H7 (cell line): ENCODE results near the gene FXYD3. TPM values are rescaled to one million over a fixed set of nuclear protein-coding genes. Genes with fewer than 3 reads are reported as not detected.

Experiments
- DNase-seq: peaks from one replicate; pipeline ENCODE4 v3.0.0; 2012
- H3K27me3 ChIP-seq: 2 replicates; pipeline ENCODE4 v1.6.0; 2011; ENCODE audit warnings: mild to moderate bottlenecking, low read length; ENCODE audit not compliant: control insufficient read depth, insufficient read depth
- H3K36me3 ChIP-seq: replicated peaks from 2 replicates; pipeline ENCODE4 v1.5.1; 2011; ENCODE audit warnings: low read length; ENCODE audit not compliant: control insufficient read depth, insufficient read depth
- H3K4me3 ChIP-seq: 2 replicates; pipeline ENCODE4 v1.5.1; 2011; ENCODE audit warnings: low read depth, mild to moderate bottlenecking, control low read depth, low read length, moderate library complexity; ENCODE audit not compliant: insufficient read depth
- total RNA-seq: library from RNA; depleted of rRNA; stranded (reverse); fragments of >200 nt; shearing (Covaris generic); gene quantifications from 2 replicates; pipeline ENCODE4 v1.2.3, GENCODE V29; 2014

FXYD3 gene
- total RNA-seq, 1 experiment from 2014 or later, result not detected

DNA sequence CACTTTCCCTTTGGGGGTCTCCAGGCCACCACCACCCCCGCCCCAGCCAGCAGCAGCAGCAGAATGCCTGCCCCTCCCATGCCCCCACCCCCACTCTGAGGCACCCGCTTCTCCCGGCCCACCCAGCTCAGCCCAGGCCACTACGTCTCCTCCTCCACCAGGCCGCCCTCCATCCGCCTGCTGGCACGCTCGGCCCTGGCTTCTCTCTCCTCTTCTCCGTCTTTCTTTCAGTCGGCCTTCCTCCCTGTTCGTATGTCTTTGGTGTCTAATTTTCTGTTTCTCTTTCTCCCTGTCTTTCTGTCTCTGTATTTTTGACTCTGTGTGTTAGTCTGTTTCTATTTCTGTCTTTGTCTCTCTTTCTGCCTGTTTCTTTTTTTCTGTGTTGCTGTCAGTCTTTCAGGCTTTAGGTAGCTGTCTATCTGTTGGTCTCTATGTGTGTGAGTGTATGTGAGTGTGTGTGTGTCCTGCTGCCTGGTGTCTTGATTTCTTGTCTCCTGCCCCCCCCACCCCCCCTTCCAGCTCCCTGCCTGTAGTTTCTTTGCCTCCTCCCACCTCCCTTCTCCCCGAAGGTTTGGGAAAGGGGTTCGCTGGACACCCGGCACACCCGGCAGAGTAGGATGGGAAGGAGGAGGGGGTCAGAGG is 19.1 kb downstream of the FXYD3 start, which contains the start of gene LGI4:
LGI4 (minus strand) TSS at position 459 of the 642 bp plus-strand sequence; CDS start at position 80, 379 bp downstream.
- DNase-seq, result peak; percentile 81
- no peaks in the 10 kb centered on the region for H3K36me3 ChIP-seq
- H3K4me3 ChIP-seq, result peak within 1 kb of the TSS; percentile 16
- no peaks in the 10 kb centered on the region for H3K27me3 ChIP-seq

DNA sequence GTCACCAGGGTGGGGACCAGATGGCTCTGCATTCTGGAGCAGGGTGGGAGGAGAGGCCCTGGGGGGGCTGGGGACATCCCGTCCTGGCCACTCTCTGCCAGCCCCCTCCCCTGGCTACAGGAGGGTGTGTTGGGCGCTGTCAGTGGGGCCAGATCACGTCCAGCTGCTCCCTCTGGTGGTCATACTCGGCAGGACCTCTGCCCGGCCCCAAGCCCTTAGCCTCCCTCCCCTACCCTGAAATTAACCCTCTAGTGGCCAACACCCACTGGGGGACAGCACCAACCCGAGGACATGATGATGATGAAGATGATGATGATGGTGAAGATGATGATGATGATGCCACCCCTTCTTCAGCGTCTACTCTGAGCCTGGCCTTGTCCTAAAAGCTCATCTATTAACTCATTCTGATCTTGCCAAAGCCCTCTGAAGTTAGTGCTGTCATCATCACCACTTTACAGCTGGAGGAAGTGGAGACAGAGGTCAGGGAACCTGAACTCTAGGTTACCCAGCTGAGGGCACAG is 19.8 kb downstream of the FXYD3 start:
- Histone ChIP-seq H3K4me3 (peak overlapping the region; percentile 16), H3K27me3 (0 out of 2 replicates have a peak, but pooled peaks cover 2% of the 10 kb centered on the region), H3K36me3 (no peaks in the 10 kb centered on the region)
- DNase-seq, result peak; percentile 99

DNA sequence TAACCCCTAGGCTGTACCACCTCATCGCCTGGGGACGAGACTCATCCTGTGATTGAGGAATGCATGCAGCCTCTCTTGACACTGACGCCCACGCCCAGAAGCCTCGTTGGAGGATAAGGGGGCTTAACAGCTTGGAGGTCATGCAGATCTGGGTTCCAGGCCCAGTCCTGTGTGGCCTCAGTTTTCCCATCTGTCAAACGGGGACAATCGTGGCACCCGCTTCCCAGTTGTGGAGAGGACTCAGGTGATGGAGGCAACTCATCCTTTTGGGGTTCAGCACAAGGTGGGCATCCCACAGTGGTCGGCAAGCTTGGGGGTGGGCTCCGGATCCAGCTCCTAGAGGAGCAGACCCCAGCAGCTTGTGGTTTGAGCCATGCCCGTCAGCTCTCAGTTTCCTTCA is 20.6 kb downstream of the FXYD3 start:
- peak; percentile 20 for DNase-seq
- H3K27me3 ChIP-seq, result peaks cover 3% of the 10 kb centered on the region; the same call in 1 of the 2 replicates
- no peak overlapping the region for H3K4me3 ChIP-seq
- no peaks in the 10 kb centered on the region for H3K36me3 ChIP-seq

DNA sequence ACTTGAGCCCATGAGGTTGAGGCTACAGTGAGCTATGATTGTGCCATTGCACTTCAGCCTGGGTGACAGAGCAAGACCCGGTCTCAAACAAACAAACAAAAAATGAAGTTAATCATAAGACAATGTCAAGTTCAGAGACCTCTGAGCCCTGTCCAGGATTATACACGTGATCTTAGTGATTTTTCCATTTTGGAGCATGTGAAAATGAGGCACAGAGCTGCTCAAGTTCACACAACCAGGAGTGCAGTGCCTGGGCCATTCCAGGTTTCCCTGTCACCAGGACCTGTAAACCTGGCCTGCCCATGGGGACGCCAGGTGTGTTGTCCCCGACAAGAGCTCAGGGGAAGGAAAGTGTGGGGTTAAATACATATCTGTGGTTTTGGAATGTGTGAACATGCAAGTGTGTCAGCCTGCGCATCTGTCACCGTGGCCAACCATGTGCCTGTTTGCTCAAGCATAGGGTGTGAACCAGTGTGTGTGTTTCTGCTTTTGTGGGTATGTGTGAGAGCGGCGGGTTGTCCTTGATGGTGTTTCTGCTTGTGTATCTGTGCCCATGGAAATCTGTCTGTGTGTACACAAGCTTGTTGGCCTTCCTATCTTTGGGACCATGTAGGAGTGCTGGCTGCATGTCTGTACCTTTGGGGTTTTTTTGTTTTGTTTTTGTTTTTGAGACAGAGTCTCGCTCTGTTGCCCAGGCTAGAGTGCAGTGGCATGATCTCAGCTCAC is 21.5 kb downstream of the FXYD3 start:
- Histone ChIP-seq H3K4me3 (no peak overlapping the region), H3K27me3 (peaks cover 9% of the 10 kb centered on the region), H3K36me3 (no peaks in the 10 kb centered on the region)
- no peak for DNase-seq

DNA sequence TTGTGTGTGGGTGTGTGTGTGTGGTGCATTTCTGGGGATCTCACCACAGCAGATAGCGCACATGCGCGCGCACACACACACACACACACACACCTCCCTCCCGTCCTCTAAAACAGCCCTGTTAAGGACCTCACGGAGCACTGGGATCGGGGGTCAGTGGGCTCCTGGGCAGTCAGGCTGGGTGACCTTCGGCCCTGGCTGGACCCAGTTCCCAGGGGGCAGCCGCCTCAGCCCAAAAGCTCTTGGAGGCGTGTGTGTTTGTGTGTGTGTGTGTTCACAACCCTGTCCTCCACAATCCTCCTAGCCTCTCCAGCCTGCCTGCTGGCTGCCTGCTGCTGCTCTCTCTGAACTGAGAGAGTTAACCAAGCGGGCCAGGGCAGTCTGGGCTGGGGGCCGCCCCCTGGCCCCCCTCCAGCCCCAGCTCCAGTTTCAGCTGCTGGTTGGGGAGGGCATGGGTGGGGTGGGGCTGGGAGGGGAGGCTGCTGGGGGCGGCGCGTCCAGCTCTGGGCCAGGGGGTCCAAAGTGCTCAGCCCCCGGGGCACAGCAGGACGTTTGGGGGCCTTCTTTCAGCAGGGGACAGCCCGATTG is 22.8 kb downstream of the FXYD3 start, which contains the start of gene FXYD1:
FXYD1 (plus strand) TSS at position 520 of the 588 bp plus-strand sequence. CDS start 1,256 bp downstream, outside the sequence.
- peak; percentile 63 for DNase-seq
- Histone ChIP-seq H3K36me3 (no peaks in the 10 kb centered on the region), H3K4me3 (no peak within 1 kb of the TSS), H3K27me3 (peaks cover 12% of the 10 kb centered on the region)

DNA sequence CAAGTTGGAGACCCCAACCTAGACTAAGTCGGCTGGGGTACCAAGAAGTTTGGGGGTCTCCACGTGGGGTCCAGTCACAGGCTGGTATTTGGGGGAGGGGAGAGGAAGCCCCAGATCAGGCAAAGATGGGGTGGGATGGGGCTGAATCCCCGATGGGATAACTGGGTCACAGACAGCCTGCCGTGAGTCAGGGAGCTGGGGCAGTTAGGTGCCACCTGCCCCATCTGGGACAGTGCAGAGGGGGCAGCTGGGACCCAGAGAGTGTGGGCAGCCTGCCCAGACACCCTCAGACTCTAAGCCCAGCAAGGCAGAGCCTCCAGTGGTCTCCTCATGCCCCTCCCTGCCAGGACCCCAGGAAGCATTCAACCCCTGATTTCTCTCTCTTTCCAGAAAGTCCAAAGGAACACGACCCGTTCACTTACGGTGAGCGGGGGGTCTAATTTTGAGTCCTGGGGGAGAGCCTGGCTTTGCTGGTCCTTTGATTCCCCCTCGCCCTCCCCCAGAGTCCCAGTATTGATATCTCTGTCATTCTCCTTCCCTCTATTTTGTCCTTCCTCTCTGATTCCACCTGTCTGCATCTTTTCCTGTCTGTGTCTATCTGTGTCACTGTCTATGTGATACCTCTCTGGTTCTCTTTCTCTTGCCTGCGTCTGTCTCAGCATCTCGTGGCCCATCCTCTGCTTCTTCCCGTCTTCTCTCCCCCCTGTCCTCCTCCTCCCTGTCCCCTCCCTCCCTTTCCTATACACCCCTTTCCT is 24.8 kb downstream of the FXYD3 start:
- peak; percentile 59 for DNase-seq
- Histone ChIP-seq H3K4me3 (no peak overlapping the region), H3K36me3 (no peaks in the 10 kb centered on the region), H3K27me3 (peaks cover 27% of the 10 kb centered on the region)

DNA sequence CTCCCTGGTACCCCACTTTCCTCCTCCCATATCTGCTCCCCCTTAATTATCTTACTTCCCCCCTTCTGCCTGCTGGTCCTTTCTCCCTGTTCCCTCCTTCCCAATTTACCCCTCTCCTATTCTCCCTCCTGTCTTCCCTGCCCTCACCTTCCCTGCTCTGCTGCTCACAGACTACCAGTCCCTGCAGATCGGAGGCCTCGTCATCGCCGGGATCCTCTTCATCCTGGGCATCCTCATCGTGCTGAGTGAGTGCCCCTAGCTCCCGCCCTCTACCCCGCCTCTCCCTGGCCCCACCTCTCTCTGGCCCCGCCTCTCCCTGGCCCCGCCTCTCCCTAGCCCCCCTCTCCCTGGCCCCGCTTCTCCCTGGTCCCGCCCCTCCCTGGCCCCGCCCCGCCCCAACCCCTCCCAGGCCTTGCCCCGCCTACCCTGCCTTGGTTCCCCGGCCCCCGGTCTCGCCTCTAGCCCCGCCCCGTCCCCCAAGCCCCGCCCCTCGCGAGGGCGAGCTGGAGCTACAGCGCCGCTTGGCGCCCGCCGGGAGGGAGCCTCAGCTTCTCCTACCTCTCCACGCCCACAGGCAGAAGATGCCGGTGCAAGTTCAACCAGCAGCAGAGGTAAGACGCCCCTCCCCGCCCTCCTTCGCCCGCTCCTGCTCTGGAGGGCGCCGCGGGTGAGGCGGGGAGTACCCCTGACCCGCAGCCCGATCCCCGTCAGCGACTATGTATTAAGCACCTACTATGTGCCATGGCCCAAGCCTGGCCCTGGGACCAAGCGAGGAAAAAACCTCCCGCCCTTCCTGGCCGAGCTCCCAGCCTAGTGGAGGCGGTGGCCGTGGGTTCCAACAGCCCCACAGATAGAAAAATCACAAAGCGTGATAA is 25.6 kb downstream of the FXYD3 start:
- H3K4me3 ChIP-seq, result peak overlapping the region; percentile 64
- peaks cover 27% of the 10 kb centered on the region for H3K27me3 ChIP-seq
- H3K36me3 ChIP-seq, result no peaks in the 10 kb centered on the region
- peak; percentile 100 for DNase-seq

DNA sequence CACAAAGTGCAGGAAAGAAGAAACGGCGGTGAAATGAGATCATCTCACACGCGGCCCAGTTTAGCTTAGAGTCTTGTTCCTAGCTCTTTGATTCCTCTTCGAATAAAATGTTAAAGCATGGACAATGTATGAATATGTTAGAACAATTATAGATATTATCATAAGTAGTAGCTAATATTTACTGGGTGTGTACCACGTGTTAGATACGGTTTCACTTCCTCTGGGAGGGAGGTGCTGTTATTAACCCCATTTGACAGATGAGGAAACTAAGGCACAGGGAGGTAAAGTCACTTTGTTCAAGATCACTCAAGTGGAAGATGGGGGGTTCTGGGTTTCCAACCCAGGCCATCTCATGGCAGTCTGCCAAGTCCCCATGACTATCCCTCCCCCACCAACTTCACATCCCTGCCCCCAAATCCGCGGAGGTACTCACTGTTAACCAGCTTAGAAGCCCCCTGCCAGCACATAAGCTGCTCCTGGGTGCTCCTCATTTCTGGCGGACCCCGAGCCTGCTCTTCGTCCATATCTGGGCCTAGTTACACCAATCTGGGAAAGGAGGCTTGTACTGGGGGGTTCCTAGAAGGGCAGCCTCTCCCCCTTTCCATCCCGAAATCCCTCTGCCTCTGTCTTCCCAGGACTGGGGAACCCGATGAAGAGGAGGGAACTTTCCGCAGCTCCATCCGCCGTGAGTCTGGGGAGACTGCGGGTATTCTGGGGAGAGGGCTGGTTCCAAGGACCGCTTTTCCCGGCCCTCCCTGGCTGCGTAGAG is 26.4 kb downstream of the FXYD3 start:
- H3K27me3 ChIP-seq, result peaks cover 27% of the 10 kb centered on the region
- DNase-seq, result peak; percentile 88
- H3K4me3 ChIP-seq, result peak overlapping the region; percentile 64
- H3K36me3 ChIP-seq, result no peaks in the 10 kb centered on the region

DNA sequence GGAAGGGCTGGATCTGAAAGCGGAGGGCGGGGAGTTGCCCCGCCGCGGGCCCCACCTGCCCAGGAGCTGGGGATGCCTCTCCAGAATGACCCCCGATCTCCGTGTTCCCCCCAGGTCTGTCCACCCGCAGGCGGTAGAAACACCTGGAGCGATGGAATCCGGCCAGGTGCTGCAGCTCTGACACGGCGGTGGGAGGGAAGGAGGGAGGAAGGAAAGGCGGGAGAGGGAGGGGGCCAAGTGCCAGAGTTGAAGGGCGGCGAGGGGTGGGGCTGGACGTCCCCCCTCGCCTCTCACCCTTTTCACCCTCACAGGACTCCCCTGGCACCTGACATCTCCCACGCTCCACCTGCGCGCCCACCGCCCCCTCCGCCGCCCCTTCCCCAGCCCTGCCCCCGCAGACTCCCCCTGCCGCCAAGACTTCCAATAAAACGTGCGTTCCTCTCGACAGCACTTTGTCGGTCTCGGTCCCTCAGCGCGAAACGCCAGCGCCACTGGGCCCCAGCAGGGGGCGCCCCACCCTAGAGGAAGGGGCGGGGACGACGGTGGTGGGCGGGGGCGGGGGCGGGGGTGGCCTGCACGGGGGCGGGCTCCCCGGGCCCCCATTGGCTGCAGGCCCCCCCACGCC is 27.1 kb downstream of the FXYD3 start:
- peak; percentile 94 for DNase-seq
- H3K27me3 ChIP-seq, result peaks cover 27% of the 10 kb centered on the region
- peak overlapping the region; percentile 64 for H3K4me3 ChIP-seq

DNA sequence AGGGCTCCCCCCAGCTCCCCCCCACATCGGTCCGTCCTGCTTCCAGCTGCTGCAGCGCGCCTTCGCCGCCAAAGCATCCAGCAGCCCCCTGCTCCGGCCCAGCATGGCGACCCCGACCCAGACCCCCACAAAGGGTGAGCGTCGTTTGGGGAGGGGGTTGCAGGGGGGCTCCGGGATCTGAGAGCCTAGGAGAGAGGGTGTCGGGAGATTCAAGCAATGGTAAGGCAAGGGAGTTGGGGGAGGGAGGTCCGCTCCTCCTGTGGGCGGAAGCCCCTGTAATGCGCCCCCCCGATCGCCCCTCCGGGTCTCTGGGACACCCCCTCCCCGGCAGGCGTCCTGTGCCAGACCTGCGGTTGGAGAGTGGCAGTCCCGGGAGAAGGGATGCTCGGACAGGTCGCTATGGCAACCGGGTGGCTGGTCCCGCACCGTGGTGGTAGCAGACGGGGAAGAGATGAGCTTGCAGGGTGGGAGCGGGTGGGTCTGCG is 27.6 kb downstream of the FXYD3 start, which contains the start of gene FXYD7:
FXYD7 (plus strand) TSS at position 25 of the 485 bp plus-strand sequence; CDS start at position 104, 79 bp downstream.
- DNase-seq, result peak; percentile 75
- H3K36me3 ChIP-seq, result no peaks in the 10 kb centered on the region
- H3K27me3 ChIP-seq, result peaks cover 27% of the 10 kb centered on the region
- H3K4me3 ChIP-seq, result peak within 1 kb of the TSS; percentile 64

More for the DNA sequence above, 27.1 kb downstream of the FXYD3 start:
- no peaks in the 10 kb centered on the region for H3K36me3 ChIP-seq

DNA sequence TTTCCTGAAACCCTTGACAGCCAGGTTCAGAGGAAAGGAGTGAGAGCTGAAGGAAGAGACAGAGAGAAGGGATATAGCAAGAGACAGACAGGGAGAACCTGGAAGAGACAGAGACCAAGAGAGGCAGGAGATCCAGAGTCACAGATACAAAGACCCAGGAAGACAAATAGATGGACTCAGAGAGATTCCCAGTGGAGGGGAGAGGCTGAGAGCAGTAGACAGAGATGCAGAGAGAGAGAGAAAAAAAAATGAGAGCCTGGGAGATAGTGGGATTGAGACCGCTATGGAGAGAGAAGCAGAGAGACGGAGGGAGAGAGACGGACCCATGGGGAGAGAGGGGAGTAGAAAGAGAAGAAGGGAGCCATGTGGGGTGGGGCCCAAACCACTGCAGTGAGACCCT is 28.2 kb downstream of the FXYD3 start:
- Histone ChIP-seq H3K27me3 (peaks cover 27% of the 10 kb centered on the region), H3K4me3 (no peak overlapping the region; the same call in 1 of the 2 replicates), H3K36me3 (no peaks in the 10 kb centered on the region)
- DNase-seq, result peak; percentile 46

DNA sequence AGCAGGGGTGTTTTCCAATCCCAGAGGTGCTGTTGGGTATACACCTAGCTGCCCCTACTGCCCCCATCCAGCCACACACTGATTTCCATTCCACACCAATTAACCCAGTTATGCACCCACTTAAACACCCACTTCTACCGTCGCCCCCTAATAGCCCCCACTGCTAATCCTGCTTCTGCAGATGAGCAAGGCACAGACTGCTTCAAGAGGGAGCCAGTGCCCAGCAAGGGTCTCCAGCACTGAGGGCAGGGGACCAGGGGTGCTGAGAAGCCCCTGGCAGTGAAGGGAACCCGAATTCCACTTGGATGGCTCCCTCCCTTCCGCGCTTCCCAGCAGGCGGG is 28.6 kb downstream of the FXYD3 start:
- Histone ChIP-seq H3K27me3 (peaks cover 27% of the 10 kb centered on the region), H3K4me3 (no peak overlapping the region; the same call in 1 of the 2 replicates), H3K36me3 (no peaks in the 10 kb centered on the region)
- DNase-seq, result no peak
